HepG2 (cell line): Measurements from ENCODE around the gene FMNL2. TPM values are rescaled to one million over a fixed set of nuclear protein-coding genes. Genes with fewer than 3 reads are reported as not detected.

Experiments used
- CC2D1A ChIP-seq: sonication (generic); formaldehyde crosslinking; IDR thresholded peaks from 2 replicates; pipeline ENCODE4 v1.8.1; 2023; ENCODE audit warnings: mild to moderate bottlenecking, missing genetic modification reagents
- HMG20A ChIP-seq: IDR thresholded peaks from 2 replicates; pipeline ENCODE4 v1.6.1; 2016; ENCODE audit warnings: borderline replicate concordance
- HNRNPK ChIP-seq: fragments of 200-400 bp; formaldehyde crosslinking; IDR thresholded peaks from 2 replicates; pipeline ENCODE4 v1.6.1; 2018; ENCODE audit warnings: low read length, low read depth, moderate library complexity, mild to moderate bottlenecking; ENCODE audit not compliant: poor library complexity, severe bottlenecking
- MAX ChIP-seq: IDR thresholded peaks from 2 replicates; pipeline ENCODE4 v1.6.1; 2012; ENCODE audit warnings: inconsistent platforms
- MZF1 ChIP-seq: sonication (generic); formaldehyde crosslinking; IDR thresholded peaks from 2 replicates; pipeline ENCODE4 v1.8.1; 2023; ENCODE audit warnings: mild to moderate bottlenecking, missing genetic modification reagents, borderline replicate concordance
- PAX8 ChIP-seq: sonication (generic); formaldehyde crosslinking; IDR thresholded peaks from 2 replicates; pipeline ENCODE4 v1.8.0; 2022; ENCODE audit warnings: mild to moderate bottlenecking, missing genetic modification reagents, borderline replicate concordance
- RBFOX2 ChIP-seq: fragments of 200-400 bp; formaldehyde crosslinking; IDR thresholded peaks from 2 replicates; pipeline ENCODE4 v1.6.1; 2017; ENCODE audit warnings: low read depth, mild to moderate bottlenecking, low read length
- STAT6 ChIP-seq: sonication (generic); formaldehyde crosslinking; IDR thresholded peaks from 2 replicates; pipeline ENCODE4 v1.4.0; 2020; ENCODE audit warnings: missing genetic modification reagents, mild to moderate bottlenecking, borderline replicate concordance
- TARDBP ChIP-seq: sonication (generic); formaldehyde crosslinking; IDR thresholded peaks from 2 replicates; pipeline ENCODE4 v1.8.0; 2022; ENCODE audit warnings: mild to moderate bottlenecking, missing genetic modification reagents
- TFDP2 ChIP-seq: sonication (generic); formaldehyde crosslinking; IDR thresholded peaks from 2 replicates; pipeline ENCODE4 v1.4.0; 2020; ENCODE audit warnings: missing genetic modification reagents
- XBP1 ChIP-seq: sonication (generic); formaldehyde crosslinking; IDR thresholded peaks from 2 replicates; pipeline ENCODE4 v1.5.0; 2020; ENCODE audit warnings: missing genetic modification reagents
- YEATS2 ChIP-seq: sonication (generic); formaldehyde crosslinking; IDR thresholded peaks from 2 replicates; pipeline ENCODE4 v1.4.0; 2020; ENCODE audit warnings: missing genetic modification reagents, borderline replicate concordance
- ZBTB20 ChIP-seq: sonication (generic); formaldehyde crosslinking; IDR thresholded peaks from 2 replicates; pipeline ENCODE4 v1.8.1; 2023; ENCODE audit warnings: missing genetic modification reagents, low read depth, mild to moderate bottlenecking, borderline replicate concordance
- ZBTB4 ChIP-seq: sonication (generic); formaldehyde crosslinking; IDR thresholded peaks from 2 replicates; pipeline ENCODE4 v1.4.0; 2020; ENCODE audit warnings: missing genetic modification reagents, mild to moderate bottlenecking, borderline replicate concordance
- ZNF629 ChIP-seq: sonication (generic); formaldehyde crosslinking; conservative IDR thresholded peaks from 2 replicates; pipeline ENCODE4 v1.5.0; 2020; ENCODE audit warnings: missing genetic modification reagents
- ZNF770 ChIP-seq: sonication (generic); formaldehyde crosslinking; IDR thresholded peaks from 2 replicates; pipeline ENCODE4 v1.5.0; 2020; ENCODE audit warnings: mild to moderate bottlenecking, missing genetic modification reagents
- ZXDC ChIP-seq: sonication (generic); formaldehyde crosslinking; IDR thresholded peaks from 2 replicates; pipeline ENCODE4 v1.5.0; 2020; ENCODE audit warnings: mild to moderate bottlenecking, missing genetic modification reagents
- polyA plus RNA-seq, 8 experiments: library from polyadenylated mRNA; depleted of rRNA in 3 of 8; stranded (reverse) in 7 of 8; unstranded in 1 of 8; fragments of >200 nt; fragmentation: Illumina TruSeq in 4 of 8; extraction: Trizol in 4 of 8; gene quantifications; 2 replicates each; pipeline versions ENCODE4 v1.2.1 to v1.2.3, GENCODE V29; 2011 to 2016; ENCODE audit warnings: low read depth in 4 of 8, missing spikeins in 1 of 8, mixed read lengths in 1 of 8; ENCODE audit not compliant: insufficient read depth in 1 of 8
- total RNA-seq, 5 experiments: library from RNA; depleted of rRNA; stranded (reverse); fragments of >200 nt; fragmentation: Illumina TruSeq; extraction: Trizol; gene quantifications; 2 replicates each; pipeline ENCODE4 v1.2.3, GENCODE V29; 2016; ENCODE audit warnings: low read depth in 1 of 5

The FMNL2 gene
- total and polyA plus RNA-seq, 2 of the 13 experiments (the other 11 are each of a cell fraction or from before 2014, with no cell fraction given) = 66.5 to 67.7 TPM

GRCh38 chr2:152410165-152410597 lies 75.2 kb downstream of the FMNL2 start (continued):
- TF ChIP-seq ZXDC (CRISPR knock-in tag) (no peak), HMG20A (CRISPR knock-in tag) (peak; percentile 96), TARDBP (CRISPR knock-in tag) (peak; percentile 60; the same call in 1 of the 2 replicates), XBP1 (no peak; the same call in 1 of the 2 replicates), ZBTB4 (CRISPR knock-in tag) (peak; percentile 93), MZF1 (CRISPR knock-in tag) (no peak), PAX8 (CRISPR knock-in tag) (0 out of 2 replicates have a peak, but pooled peaks have one; percentile 57), ZBTB20 (CRISPR knock-in tag) (peak; percentile 94; the same call in 1 of the 2 replicates), HNRNPK (no peak), MAX (peak; percentile 97), ZNF629 (CRISPR knock-in tag) (peak; percentile 32), TFDP2 (CRISPR knock-in tag) (no peak), ZNF770 (CRISPR knock-in tag) (no peak), RBFOX2 (no peak), CC2D1A (CRISPR knock-in tag) (no peak), STAT6 (CRISPR knock-in tag) (peak; percentile 98; the same call in 1 of the 2 replicates), YEATS2 (CRISPR knock-in tag) (peak; percentile 72; the same call in 1 of the 2 replicates)
